Neural cell (in vitro differentiated cells): Measurements from ENCODE around the gene OR2B6. TPM values are rescaled to one million over a fixed set of nuclear protein-coding genes. Genes with fewer than 3 reads are reported as not detected.
A peak's percentile ranks its signal among the peaks of the same experiment; 100 is the strongest.

Experiments
- H2AFZ ChIP-seq: fragments of 200-600, 300-800 bp; sonication (generic), shearing (Covaris generic); 2 replicates; pipeline ENCODE4 v1.6.0; 2014; ENCODE audit warnings: low read depth, mild to moderate bottlenecking, antibody characterized with exemption, low read length, moderate library complexity
- H3F3A ChIP-seq: fragments of 200-600 bp; shearing (Covaris generic); 2 replicates; pipeline ENCODE4 v1.6.1; 2016; ENCODE audit warnings: mild to moderate bottlenecking, moderate library complexity, mixed read lengths, antibody characterized with exemption, low read length; ENCODE audit not compliant: insufficient read depth, poor library complexity, severe bottlenecking
- H3K27ac ChIP-seq: fragments of 200-600, 300-800 bp; sonication (generic), shearing (Covaris generic); 2 replicates; pipeline ENCODE4 v1.5.1; 2014; ENCODE audit warnings: mild to moderate bottlenecking, low read length, moderate library complexity
- H3K27me3 ChIP-seq: fragments of 300-800, 200-600 bp; sonication (generic), shearing (Covaris generic); 2 replicates; pipeline ENCODE4 v1.6.0; 2014; ENCODE audit warnings: mild to moderate bottlenecking, low read depth, low read length, moderate library complexity; ENCODE audit not compliant: insufficient read depth
- H3K36me3 ChIP-seq: fragments of 300-800, 200-600 bp; sonication (generic), shearing (Covaris generic); 2 replicates; pipeline ENCODE4 v1.5.1; 2014; ENCODE audit warnings: mild to moderate bottlenecking, antibody characterized with exemption, low read length, moderate library complexity; ENCODE audit not compliant: insufficient read depth
- H3K4me2 ChIP-seq: fragments of 300-800, 200-600 bp; sonication (generic), shearing (Covaris generic); 2 replicates; pipeline ENCODE4 v1.6.0; 2014; ENCODE audit warnings: mild to moderate bottlenecking, low read length
- H3K4me3 ChIP-seq: fragments of 300-800, 200-600 bp; sonication (generic), shearing (Covaris generic); 2 replicates; pipeline ENCODE4 v1.5.1; 2014; ENCODE audit warnings: mild to moderate bottlenecking, low read length, moderate library complexity
- H3K79me2 ChIP-seq: fragments of 200-600 bp; shearing (Covaris generic); replicated peaks from 2 replicates; pipeline ENCODE4 v1.6.0; 2014; ENCODE audit warnings: mild to moderate bottlenecking, low read length, moderate library complexity; ENCODE audit not compliant: insufficient read depth
- H3K9ac ChIP-seq: fragments of 300-800, 200-600 bp; sonication (generic), shearing (Covaris generic); 2 replicates; pipeline ENCODE4 v1.6.1; 2016; ENCODE audit warnings: mild to moderate bottlenecking, low read length, mixed read lengths
- H3K9me2 ChIP-seq: fragments of 200-600 bp; shearing (Covaris generic); 2 replicates; pipeline ENCODE4 v1.6.1; 2016; ENCODE audit warnings: mild to moderate bottlenecking, low read length, mixed read lengths; ENCODE audit not compliant: insufficient read depth
- H3K9me3 ChIP-seq: fragments of 200-600, 300-800 bp; sonication (generic), shearing (Covaris generic); 2 replicates; pipeline ENCODE4 v1.6.1; 2016; ENCODE audit warnings: mild to moderate bottlenecking, mixed run types, low read length, moderate library complexity, mixed read lengths
- H4K20me1 ChIP-seq: fragments of 200-600 bp; shearing (Covaris generic); 2 replicates; pipeline ENCODE4 v1.6.1; 2016; ENCODE audit warnings: mild to moderate bottlenecking, mixed run types; ENCODE audit not compliant: insufficient read depth
- EP300 ChIP-seq: fragments of 450-650 bp; conservative IDR thresholded peaks from 2 replicates; pipeline ENCODE4 v1.6.1; 2014; ENCODE audit warnings: antibody characterized with exemption, mild to moderate bottlenecking, moderate library complexity; ENCODE audit not compliant: poor library complexity, severe bottlenecking
- EZH2 ChIP-seq: fragments of 200-600, 300-800 bp; shearing (Covaris generic), sonication (generic); IDR thresholded peaks from 2 replicates; pipeline ENCODE4 v1.6.1; 2014; ENCODE audit warnings: antibody characterized with exemption, low read length, borderline replicate concordance, mild to moderate bottlenecking; ENCODE audit not compliant: insufficient read depth, poor library complexity, severe bottlenecking
- MXI1 ChIP-seq: fragments of 450-650 bp; conservative IDR thresholded peaks from 2 replicates; pipeline ENCODE4 v1.6.1; 2014; ENCODE audit warnings: antibody characterized with exemption, mild to moderate bottlenecking; ENCODE audit not compliant: poor library complexity, severe bottlenecking
- POLR2AphosphoS5 ChIP-seq: IDR thresholded peaks from 2 replicates; pipeline ENCODE4 v1.6.1; 2012
- RAD21 ChIP-seq: fragments of 450-650 bp; conservative IDR thresholded peaks from 2 replicates; pipeline ENCODE4 v1.6.1; 2014; ENCODE audit warnings: antibody characterized with exemption, mild to moderate bottlenecking, moderate library complexity
- SMC3 ChIP-seq: fragments of 450-650 bp; conservative IDR thresholded peaks from 2 replicates; pipeline ENCODE4 v1.6.1; 2014; ENCODE audit warnings: antibody characterized with exemption, mild to moderate bottlenecking, moderate library complexity; ENCODE audit not compliant: poor library complexity
- TAF1 ChIP-seq: IDR thresholded peaks from 2 replicates; pipeline ENCODE4 v1.6.1; 2012; ENCODE audit warnings: low read depth
- polyA plus RNA-seq: library from polyadenylated mRNA; depleted of rRNA; stranded (reverse); fragments of >200 nt; gene quantifications from 2 replicates; pipeline ENCODE4 v1.2.3, GENCODE V29; 2014
- TF ChIP-seq, protein P1 (sequence below): fragments of 450-650 bp; IDR thresholded peaks from 2 replicates; pipeline ENCODE4 v1.5.1; 2014; ENCODE audit warnings: antibody characterized with exemption, mild to moderate bottlenecking, moderate library complexity; ENCODE audit not compliant: poor library complexity, severe bottlenecking
- TF ChIP-seq, protein P2 (sequence below): IDR thresholded peaks from 2 replicates; pipeline ENCODE4 v1.6.1; 2012; ENCODE audit warnings: borderline replicate concordance

Gene OR2B6
- polyA plus RNA-seq, 1 donor from 2014 or later: not detected

DNA sequence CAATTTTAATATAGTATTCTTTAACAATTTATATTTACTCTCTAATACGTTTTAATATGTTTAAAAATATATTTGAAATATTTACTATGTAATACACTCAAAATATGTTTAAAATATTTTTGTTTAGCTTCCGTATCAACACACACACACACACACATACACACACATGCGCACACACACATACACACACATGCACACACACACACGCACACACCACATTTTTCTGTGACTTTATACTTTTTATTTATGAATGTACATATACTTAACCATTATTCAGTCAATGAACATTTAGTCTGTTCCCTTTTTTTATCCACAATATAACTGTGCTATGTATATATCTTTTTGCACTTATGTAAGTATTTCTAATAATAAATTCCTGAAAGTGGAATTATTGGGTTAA is 15.7 kb downstream of the OR2B6 start:
- Histone ChIP-seq H3K36me3 (no peaks in the 10 kb centered on the region), H3K27ac (no peak overlapping the region), H3K79me2 (no peaks in the 10 kb centered on the region), H3K27me3 (no peaks in the 10 kb centered on the region), H3K4me2 (no peak overlapping the region), H3K9me2 (no peaks in the 10 kb centered on the region), H4K20me1 (no peaks in the 10 kb centered on the region), H3K9ac (no peak overlapping the region), H3K9me3 (no peaks in the 10 kb centered on the region), H3K4me3 (no peak overlapping the region), H3F3A (no peaks in the 10 kb centered on the region), H2AFZ (no peak overlapping the region)
- no peak for TF ChIP-seq TAF1
- no peak for TF ChIP-seq MXI1
- TF ChIP-seq EZH2: no peak
- no peak for TF ChIP-seq SMC3
- TF ChIP-seq POLR2AphosphoS5: no peak
- TF ChIP-seq EP300: no peak
- TF ChIP-seq, protein P1, sequence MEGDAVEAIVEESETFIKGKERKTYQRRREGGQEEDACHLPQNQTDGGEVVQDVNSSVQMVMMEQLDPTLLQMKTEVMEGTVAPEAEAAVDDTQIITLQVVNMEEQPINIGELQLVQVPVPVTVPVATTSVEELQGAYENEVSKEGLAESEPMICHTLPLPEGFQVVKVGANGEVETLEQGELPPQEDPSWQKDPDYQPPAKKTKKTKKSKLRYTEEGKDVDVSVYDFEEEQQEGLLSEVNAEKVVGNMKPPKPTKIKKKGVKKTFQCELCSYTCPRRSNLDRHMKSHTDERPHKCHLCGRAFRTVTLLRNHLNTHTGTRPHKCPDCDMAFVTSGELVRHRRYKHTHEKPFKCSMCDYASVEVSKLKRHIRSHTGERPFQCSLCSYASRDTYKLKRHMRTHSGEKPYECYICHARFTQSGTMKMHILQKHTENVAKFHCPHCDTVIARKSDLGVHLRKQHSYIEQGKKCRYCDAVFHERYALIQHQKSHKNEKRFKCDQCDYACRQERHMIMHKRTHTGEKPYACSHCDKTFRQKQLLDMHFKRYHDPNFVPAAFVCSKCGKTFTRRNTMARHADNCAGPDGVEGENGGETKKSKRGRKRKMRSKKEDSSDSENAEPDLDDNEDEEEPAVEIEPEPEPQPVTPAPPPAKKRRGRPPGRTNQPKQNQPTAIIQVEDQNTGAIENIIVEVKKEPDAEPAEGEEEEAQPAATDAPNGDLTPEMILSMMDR: no peak
- TF ChIP-seq, protein P2, sequence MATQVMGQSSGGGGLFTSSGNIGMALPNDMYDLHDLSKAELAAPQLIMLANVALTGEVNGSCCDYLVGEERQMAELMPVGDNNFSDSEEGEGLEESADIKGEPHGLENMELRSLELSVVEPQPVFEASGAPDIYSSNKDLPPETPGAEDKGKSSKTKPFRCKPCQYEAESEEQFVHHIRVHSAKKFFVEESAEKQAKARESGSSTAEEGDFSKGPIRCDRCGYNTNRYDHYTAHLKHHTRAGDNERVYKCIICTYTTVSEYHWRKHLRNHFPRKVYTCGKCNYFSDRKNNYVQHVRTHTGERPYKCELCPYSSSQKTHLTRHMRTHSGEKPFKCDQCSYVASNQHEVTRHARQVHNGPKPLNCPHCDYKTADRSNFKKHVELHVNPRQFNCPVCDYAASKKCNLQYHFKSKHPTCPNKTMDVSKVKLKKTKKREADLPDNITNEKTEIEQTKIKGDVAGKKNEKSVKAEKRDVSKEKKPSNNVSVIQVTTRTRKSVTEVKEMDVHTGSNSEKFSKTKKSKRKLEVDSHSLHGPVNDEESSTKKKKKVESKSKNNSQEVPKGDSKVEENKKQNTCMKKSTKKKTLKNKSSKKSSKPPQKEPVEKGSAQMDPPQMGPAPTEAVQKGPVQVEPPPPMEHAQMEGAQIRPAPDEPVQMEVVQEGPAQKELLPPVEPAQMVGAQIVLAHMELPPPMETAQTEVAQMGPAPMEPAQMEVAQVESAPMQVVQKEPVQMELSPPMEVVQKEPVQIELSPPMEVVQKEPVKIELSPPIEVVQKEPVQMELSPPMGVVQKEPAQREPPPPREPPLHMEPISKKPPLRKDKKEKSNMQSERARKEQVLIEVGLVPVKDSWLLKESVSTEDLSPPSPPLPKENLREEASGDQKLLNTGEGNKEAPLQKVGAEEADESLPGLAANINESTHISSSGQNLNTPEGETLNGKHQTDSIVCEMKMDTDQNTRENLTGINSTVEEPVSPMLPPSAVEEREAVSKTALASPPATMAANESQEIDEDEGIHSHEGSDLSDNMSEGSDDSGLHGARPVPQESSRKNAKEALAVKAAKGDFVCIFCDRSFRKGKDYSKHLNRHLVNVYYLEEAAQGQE: no peak
- no peak for TF ChIP-seq RAD21

DNA sequence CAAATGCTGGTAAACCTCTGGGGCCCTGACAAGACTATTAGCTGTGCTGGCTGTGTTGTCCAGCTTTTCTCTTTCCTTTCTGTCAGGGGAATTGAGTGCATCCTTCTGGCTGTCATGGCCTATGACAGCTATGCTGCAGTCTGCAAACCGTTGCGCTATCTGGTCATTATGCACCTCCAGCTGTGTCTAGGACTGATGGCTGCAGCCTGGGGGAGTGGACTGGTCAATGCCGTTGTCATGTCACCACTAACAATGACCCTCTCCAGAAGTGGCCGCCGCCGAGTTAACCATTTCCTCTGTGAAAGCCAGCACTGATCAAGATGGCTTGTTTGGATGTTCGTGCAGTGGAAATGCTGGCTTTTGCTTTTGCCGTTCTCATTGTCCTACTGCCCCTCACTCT is 20.3 kb downstream of the OR2B6 start:
- Histone ChIP-seq H3K36me3 (no peaks in the 10 kb centered on the region), H3K9me2 (no peaks in the 10 kb centered on the region), H3K27me3 (no peaks in the 10 kb centered on the region), H3F3A (no peaks in the 10 kb centered on the region), H3K9me3 (no peaks in the 10 kb centered on the region), H3K4me2 (no peak overlapping the region), H2AFZ (no peak overlapping the region), H4K20me1 (no peaks in the 10 kb centered on the region), H3K27ac (peak overlapping the region; percentile 11), H3K4me3 (no peak overlapping the region), H3K9ac (no peak overlapping the region), H3K79me2 (no peaks in the 10 kb centered on the region)
- TF ChIP-seq POLR2AphosphoS5: peak; percentile 11
- no peak for TF ChIP-seq MXI1

DNA sequence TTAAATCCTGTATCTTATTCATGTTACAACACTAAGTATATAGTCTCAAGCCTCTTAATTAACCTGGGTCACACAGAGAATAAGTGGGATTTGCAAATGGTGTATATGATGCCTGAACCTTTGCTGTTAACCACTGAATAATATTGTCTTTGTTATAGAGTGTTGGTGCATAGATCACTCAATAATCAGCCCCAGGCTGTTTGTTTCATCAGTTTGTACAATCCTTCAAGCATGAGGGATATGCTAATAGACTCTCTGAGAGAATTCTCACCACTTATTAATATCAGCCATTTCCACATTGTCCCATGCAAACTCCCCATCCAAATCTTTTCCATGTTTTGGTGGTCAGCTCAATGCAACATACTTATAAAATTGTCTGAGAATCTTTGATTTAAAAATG is 21.7 kb downstream of the OR2B6 start:
- TF ChIP-seq MXI1 (no peak), TAF1 (no peak), SMC3 (no peak), EZH2 (no peak), POLR2AphosphoS5 (no peak), RAD21 (no peak), EP300 (no peak)
- TF ChIP-seq, protein P2: no peak
- TF ChIP-seq, protein P1: no peak
- no peak overlapping the region for H3K9ac ChIP-seq
- no peak overlapping the region for H3K4me2 ChIP-seq
- H3K36me3 ChIP-seq: no peaks in the 10 kb centered on the region
- H3F3A ChIP-seq: no peaks in the 10 kb centered on the region
- H3K27ac ChIP-seq: no peak overlapping the region
- no peak overlapping the region for H2AFZ ChIP-seq
- no peaks in the 10 kb centered on the region for H3K9me2 ChIP-seq
- no peaks in the 10 kb centered on the region for H3K9me3 ChIP-seq
- no peaks in the 10 kb centered on the region for H4K20me1 ChIP-seq
- no peaks in the 10 kb centered on the region for H3K79me2 ChIP-seq
- H3K27me3 ChIP-seq: no peaks in the 10 kb centered on the region
- H3K4me3 ChIP-seq: no peak overlapping the region
